Measurements from ENCODE around the gene CEP85. TPM values are rescaled to one million over a fixed set of nuclear protein-coding genes. Genes with fewer than 3 reads are reported as not detected.

CEP85 gene
- total RNA-seq, 1 experiment from 2014 or later: 19.7 TPM

DNA sequence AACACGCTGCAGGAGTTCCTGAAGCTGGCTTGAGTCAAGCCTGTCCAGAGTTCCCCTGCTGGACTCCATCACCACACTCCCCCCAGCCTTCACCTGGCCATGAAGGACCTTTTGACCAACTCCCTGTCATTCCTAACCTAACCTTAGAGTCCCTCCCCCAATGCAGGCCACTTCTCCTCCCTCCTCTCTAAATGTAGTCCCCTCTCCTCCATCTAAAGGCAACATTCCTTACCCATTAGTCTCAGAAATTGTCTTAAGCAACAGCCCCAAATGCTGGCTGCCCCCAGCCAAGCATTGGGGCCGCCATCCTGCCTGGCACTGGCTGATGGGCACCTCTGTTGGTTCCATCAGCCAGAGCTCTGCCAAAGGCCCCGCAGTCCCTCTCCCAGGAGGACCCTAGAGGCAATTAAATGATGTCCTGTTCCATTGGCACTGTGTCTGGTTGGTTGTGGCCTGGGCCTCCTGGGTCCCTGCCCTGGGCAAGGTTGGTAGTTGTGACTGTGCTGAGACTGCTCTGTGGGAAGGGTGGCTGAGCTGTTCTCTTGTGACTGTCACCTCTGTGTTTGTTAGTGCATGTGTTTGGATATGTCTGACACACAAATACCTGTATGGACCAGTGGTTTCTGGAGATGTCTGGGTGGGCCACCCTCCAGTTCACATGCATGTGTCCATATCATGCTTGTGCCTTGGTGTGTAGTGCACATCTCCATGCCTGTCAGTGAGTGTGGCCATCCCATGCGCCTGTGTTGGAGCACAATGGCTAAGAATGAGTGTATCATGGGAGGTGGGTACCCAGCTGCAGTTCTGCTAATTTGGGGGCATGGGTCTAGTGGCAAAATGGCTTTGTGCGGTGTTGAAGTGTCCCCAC, 47.3 kb downstream of the CEP85 start:
- Mint-ChIP-seq H3K9me3 (ENCODE audit: unreplicated experiment) (no peaks in the 10 kb centered on the region), H3K4me3 (ENCODE audit: unreplicated experiment) (peak overlapping the region; percentile 88), H3K4me1 (ENCODE audit: low read depth, unreplicated experiment) (peaks cover 33% of the 10 kb centered on the region), H3K27me3 (ENCODE audit: insufficient read depth, unreplicated experiment) (no peaks in the 10 kb centered on the region), H3K27ac (ENCODE audit: unreplicated experiment) (peak overlapping the region; percentile 81), H3K36me3 (ENCODE audit: insufficient read depth, unreplicated experiment) (peaks cover 52% of the 10 kb centered on the region)
- H3K4me3 ChIP-seq (ENCODE audit: low read depth, low read length): no peak overlapping the region
- ChIA-PET POLR2A (no interaction called here), CTCF (interaction anchor here (0.5 kb wide), 1 partner anchor 42 kb away, joined by 4 read pairs; no protein-coding TSS in a partner anchor)
- H3K4me1 ChIP-seq: peaks cover 44% of the 10 kb centered on the region
- TF ChIP-seq, protein P1, sequence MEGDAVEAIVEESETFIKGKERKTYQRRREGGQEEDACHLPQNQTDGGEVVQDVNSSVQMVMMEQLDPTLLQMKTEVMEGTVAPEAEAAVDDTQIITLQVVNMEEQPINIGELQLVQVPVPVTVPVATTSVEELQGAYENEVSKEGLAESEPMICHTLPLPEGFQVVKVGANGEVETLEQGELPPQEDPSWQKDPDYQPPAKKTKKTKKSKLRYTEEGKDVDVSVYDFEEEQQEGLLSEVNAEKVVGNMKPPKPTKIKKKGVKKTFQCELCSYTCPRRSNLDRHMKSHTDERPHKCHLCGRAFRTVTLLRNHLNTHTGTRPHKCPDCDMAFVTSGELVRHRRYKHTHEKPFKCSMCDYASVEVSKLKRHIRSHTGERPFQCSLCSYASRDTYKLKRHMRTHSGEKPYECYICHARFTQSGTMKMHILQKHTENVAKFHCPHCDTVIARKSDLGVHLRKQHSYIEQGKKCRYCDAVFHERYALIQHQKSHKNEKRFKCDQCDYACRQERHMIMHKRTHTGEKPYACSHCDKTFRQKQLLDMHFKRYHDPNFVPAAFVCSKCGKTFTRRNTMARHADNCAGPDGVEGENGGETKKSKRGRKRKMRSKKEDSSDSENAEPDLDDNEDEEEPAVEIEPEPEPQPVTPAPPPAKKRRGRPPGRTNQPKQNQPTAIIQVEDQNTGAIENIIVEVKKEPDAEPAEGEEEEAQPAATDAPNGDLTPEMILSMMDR (IDR thresholded peaks at IDR 0.05; ENCODE audit: insufficient read depth in 1 of 2, low read depth in 1 of 2, low read length in 1 of 2, severe bottlenecking in 1 of 2, unreplicated experiment in 1 of 2): no peak
- DNase-seq: no peak
- H3K9me3 ChIP-seq: no peaks in the 10 kb centered on the region
- TSS peak; percentile 87 for BruUV-seq (replicated peaks)
- H3K27me3 ChIP-seq (replicated peaks; ENCODE audit: control insufficient read depth, insufficient read depth, low read length): no peaks in the 10 kb centered on the region
- intact Hi-C loops (cut with micrococcal nuclease; ENCODE audit: unreplicated experiment): no loop called here
- peaks cover 2% of the 10 kb centered on the region for H3K36me3 ChIP-seq (ENCODE audit: control insufficient read depth, insufficient read depth, low read length)

DNA sequence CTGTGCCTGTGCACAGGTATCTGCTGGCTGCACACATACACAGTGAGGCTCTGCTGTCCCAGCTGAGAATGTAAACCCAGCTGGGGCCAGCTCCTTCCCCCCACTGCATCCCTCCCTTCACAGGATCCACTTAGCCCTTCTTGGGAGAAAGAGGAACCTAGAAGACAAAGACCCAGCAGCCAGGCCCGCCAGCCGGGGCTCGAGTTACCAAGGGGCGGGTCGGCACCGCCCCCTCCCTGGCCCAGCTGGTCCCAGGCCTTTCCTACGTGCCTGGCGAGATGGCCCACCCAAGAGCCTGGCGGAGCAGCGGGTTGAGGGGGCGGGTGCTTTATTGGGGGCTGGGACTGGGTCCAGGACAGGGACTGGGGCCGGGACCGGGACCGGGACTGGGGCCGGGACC, 48.0 kb downstream of the CEP85 start:
- H3K4me3 Mint-ChIP-seq (ENCODE audit: unreplicated experiment): no peak overlapping the region
- H3K4me1 Mint-ChIP-seq (ENCODE audit: low read depth, unreplicated experiment): peaks cover 27% of the 10 kb centered on the region
- Histone ChIP-seq H3K27me3 (replicated peaks; ENCODE audit: control insufficient read depth, insufficient read depth, low read length) (no peaks in the 10 kb centered on the region), H3K36me3 (ENCODE audit: control insufficient read depth, insufficient read depth, low read length) (peaks cover 2% of the 10 kb centered on the region), H3K9me3 (no peaks in the 10 kb centered on the region), H3K4me1 (peaks cover 37% of the 10 kb centered on the region), H3K4me3 (ENCODE audit: low read depth, low read length) (no peak overlapping the region)
- BruUV-seq (replicated peaks): no TSS peak
- H3K36me3 Mint-ChIP-seq (ENCODE audit: insufficient read depth, unreplicated experiment): peaks cover 46% of the 10 kb centered on the region
- H3K27ac Mint-ChIP-seq (ENCODE audit: unreplicated experiment): no peak overlapping the region
- ChIA-PET POLR2A (no interaction called here), CTCF (no interaction called here)
- H3K27me3 Mint-ChIP-seq (ENCODE audit: insufficient read depth, unreplicated experiment): no peaks in the 10 kb centered on the region
- TF ChIP-seq, protein P1 (IDR thresholded peaks at IDR 0.05; ENCODE audit: insufficient read depth in 1 of 2, low read depth in 1 of 2, low read length in 1 of 2, severe bottlenecking in 1 of 2, unreplicated experiment in 1 of 2): no peak
- no peaks in the 10 kb centered on the region for H3K9me3 Mint-ChIP-seq (ENCODE audit: unreplicated experiment)
- intact Hi-C loops (cut with micrococcal nuclease; ENCODE audit: unreplicated experiment): no loop called here
- DNase-seq: no peak

DNA sequence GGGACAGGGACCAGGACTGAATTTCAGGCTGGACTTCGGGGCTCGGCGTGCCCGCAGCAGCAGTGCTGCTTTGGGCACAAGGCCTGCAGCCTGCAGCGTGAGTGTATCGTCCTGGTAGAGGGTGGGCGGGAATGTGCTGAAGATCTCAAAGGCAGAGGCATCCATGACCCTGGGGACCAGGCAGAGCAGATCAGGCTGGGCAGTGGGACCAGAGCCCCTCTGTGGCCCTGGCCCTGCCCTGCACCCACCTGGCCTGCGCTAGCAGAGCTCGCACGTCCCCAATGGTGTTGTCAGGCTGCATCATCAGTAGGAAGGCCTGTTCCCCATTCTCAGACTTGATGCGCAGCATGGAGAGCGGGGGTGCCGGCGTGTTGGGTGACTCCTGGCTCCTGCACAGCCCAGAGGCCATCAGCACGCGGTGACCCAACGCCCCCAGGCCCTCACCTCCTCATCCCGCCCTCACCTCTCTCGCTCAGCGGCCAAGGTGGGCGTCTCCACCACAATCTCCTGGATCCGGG, 48.5 kb downstream of the CEP85 start:
- intact Hi-C loops (cut with micrococcal nuclease; ENCODE audit: unreplicated experiment): no loop called here
- Histone ChIP-seq H3K9me3 (no peaks in the 10 kb centered on the region), H3K4me3 (ENCODE audit: low read depth, low read length) (no peak overlapping the region), H3K36me3 (ENCODE audit: control insufficient read depth, insufficient read depth, low read length) (peaks cover 2% of the 10 kb centered on the region), H3K4me1 (peaks cover 32% of the 10 kb centered on the region), H3K27me3 (replicated peaks; ENCODE audit: control insufficient read depth, insufficient read depth, low read length) (no peaks in the 10 kb centered on the region)
- no peaks in the 10 kb centered on the region for H3K9me3 Mint-ChIP-seq (ENCODE audit: unreplicated experiment)
- no TSS peak for BruUV-seq (replicated peaks)
- POLR2A ChIA-PET: no interaction called here
- H3K4me1 Mint-ChIP-seq (ENCODE audit: low read depth, unreplicated experiment): peaks cover 24% of the 10 kb centered on the region
- no peaks in the 10 kb centered on the region for H3K27me3 Mint-ChIP-seq (ENCODE audit: insufficient read depth, unreplicated experiment)
- CTCF ChIA-PET: no interaction called here
- TF ChIP-seq, protein P1 (IDR thresholded peaks at IDR 0.05; ENCODE audit: insufficient read depth in 1 of 2, low read depth in 1 of 2, low read length in 1 of 2, severe bottlenecking in 1 of 2, unreplicated experiment in 1 of 2): no peak
- no peak overlapping the region for H3K27ac Mint-ChIP-seq (ENCODE audit: unreplicated experiment)
- no peak for DNase-seq
- H3K36me3 Mint-ChIP-seq (ENCODE audit: insufficient read depth, unreplicated experiment): peaks cover 43% of the 10 kb centered on the region
- H3K4me3 Mint-ChIP-seq (ENCODE audit: unreplicated experiment): no peak overlapping the region

Data from Caco-2 (cell line).